NCI-H446 treated with DMSO at 0.1 percent for 48 hours (cell line): ENCODE results near the gene SPATA33.

Source experiments
- DNase-seq: peaks from one replicate; lab custom pipeline; 2025; lab: John Stamatoyannopoulos, UW

The SPATA33 gene

DNA sequence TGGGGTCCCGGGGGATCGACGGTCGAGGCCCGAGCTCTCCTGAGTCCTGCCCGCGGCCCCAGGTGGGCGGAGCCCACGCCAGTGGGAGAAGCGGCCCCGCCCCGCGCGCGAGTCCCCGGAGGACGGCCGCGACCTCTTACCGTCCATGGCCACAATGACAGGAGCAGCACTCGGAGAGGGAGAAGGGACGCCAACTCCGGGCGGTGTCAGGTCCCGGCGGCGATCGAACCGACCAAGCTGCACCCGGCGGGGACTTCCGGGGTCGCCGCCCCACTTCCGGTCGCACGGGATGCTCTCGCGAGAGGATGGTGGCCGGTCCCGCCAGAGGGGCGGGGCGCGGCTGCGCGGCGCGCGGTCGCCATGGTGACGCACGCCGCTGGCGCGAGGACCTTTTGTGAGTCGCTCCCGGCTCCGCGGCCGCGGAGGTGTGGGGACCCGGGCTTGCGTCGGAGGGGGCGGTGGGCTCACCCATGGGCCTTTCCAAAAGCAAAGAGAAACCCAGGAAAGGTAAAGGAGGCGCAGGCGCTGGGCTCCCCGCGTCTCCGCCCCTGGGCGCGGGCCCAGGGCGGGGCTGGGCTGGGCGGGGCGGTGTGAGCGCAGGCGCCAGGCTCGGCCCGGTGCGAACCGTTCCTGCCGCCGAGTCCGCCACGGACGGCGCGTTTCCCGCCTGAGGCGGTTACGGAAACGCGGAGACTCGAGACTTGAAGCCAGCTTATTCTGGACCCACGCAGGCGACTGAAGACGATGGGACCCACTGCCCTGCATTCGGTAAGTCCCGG, at the start of gene SPATA33, which contains the start of gene CHMP1A:
TSS of gene SPATA33 (plus strand) at position 395 of the 779 bp plus-strand sequence. CDS start at position 471, 76 bp downstream.
TSS of gene CHMP1A (minus strand) at position 267 of the 779 bp plus-strand sequence. CDS start at position 147, 120 bp downstream.
- peak; percentile 39 for DNase-seq

- no peak for DNase-seq
Observed at GRCh38 chr16:89607937-89608740, 49.5 kb upstream of the SPATA33 start.

- DNase-seq: no peak
Observed at GRCh38 chr16:89610108-89610453, 47.6 kb upstream of the SPATA33 start.

DNA sequence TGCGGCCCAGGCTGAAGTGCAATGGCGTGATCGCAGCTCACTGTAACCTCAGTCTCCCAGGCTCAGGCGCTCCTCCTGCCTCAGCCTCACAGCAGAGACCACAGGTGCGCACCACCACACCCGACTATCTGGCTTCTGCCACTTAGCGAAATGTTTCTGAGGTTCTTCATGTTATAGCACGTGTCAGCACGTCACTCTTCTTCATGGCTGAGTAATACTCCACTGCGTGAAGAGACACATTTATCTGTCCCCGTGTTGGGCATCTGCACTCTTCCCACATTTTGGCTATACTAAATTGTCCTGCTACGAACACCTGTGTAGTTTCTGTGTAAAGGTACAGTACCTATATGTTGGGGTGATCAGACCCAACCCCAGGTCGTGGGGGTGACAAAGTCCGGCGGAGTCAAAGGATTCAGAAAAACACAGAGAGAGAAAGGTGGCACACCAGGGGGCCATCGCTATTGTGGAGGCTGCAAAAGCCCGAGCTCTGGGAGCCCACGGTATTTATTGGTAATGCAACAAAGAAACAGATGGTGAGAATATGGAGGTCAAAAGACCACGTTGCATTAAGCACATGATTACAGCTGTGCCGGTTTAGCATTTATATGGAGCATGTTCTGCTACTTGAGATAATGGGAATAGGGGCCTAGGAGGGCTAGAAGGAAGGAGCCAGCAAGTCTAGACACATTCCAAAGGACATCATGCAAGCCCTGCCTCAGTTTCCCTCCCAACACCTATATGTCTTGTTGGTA, 45.0 kb upstream of the SPATA33 start:
- DNase-seq: no peak

DNA sequence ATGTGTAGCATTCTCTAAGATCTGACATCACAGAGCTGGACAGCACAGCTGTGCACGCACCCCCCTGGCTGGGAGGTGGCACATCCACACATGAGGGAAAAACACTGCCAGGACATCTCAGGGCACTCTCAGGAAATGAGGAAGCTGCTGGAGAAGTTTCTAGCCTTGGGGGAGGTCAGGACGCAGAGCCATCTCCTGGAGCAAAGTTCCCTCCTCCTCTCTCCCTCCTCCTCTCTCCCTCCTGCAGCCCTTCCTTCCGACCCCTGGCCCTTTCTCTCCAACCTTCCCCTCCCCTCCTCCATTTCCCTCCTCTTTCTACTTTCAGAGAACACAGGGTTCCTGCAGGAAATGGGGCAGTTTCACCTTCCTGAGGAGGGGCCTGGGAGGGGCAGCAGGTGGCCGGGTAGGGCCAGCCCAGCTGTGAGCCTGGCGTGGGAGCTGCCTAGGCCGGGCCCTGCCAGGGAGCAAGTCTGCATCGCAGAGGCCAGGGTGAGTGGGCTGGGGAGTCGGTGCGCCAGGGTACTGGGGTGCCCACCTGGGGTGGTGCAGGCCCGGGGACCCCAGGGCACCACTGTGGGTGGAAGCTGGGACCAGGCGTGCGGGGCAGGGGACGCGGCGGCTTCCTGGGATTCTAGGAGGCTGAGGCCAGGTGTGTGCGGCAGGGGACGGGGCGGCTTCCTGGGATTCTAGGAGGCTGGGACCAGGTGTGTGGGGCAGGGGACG, 44.2 kb upstream of the SPATA33 start, which contains the start of gene DPEP1:
TSS of gene DPEP1 (plus strand) at position 412 of the 723 bp plus-strand sequence. CDS start 16,769 bp downstream, outside the sequence.
- DNase-seq: no peak

GRCh38 chr16:89613954-89614459, 43.6 kb upstream of the SPATA33 start:
- no peak for DNase-seq

DNA sequence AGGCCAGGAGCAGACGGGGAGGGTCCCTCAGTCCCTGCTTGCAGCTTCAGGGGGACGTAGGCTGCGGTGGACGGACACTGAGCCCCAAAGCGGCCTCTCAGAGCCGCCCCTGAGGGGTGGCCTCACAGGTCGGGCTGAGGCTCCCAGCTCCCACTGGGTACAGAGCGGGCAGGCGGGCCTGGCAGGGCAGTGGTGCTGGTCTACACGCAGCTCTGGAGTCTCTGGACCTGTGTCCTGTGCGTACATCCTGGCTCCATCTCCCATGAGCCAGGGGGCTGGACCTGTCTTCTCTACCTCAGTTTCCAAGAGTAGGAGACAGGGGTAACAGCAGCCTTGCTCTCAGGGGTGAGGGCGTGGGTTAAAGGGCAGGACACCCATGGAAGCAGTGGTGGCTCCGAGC, 42.5 kb upstream of the SPATA33 start:
- no peak for DNase-seq

DNA sequence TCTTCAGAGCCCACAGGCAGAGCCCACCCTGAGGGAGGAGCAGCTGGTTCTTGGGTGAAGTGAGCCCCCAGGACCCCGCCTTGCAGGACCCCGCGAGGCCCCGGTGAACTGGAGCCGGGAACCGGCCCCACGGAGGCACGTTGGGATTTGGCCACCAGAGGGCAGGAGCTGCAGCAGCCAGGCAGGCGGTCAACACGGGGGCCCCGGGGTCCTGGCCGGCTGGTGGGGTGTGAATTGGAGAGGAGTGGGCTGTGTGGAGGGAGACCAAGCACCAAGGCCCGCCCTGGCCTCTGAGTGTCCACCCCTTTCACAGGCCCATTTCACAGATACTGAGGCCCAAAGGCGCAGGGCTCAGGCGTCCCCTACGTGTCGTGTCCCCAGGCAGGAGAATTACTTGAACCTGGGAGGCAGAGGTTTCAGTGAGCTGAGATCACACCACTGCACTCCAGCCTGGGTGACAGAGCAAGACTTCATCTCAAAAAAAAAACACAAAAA, 42.0 kb upstream of the SPATA33 start:
- DNase-seq: no peak

DNA sequence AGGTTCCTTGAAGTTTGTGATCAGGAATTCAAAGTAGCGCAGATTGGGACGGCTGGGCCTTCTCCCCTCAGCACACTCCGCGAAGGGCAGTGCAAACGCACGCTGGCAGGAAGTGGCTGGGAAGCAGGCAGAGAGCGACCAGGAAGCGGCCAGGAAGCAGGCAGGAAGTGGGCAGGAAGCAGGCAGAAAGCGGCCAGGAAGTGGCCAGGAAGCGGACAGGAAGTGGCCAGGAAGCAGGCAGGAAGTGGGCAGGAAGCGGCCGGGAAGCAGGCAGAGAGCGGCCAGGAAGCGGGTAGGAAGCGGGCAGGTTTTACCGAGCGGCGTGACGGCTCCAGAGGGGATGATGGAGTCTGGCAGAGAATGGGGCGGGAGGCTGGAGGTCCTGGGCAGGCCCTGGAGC, 41.0 kb upstream of the SPATA33 start:
- no peak for DNase-seq

DNA sequence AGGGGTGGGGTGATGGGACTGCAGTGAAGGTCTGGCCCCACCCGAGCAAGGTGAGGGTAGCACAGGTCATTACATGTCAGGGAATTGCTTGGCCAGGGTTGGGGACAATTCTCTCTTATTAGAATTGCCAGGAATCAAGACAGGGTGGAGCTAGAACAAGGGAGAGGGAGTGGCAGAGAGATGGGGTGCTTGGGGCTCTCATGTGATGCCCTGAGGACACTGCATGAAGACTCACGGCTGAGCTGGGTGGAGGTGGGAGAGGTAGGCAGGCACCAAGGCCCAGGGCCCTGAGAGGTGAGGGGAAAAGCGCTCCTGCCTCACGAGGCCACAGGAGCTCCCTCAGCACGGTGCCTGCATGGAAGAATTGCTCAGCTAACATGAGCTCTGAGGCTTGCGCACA, 40.6 kb upstream of the SPATA33 start:
- no peak for DNase-seq

GRCh38 chr16:89618109-89618998, 39.3 kb upstream of the SPATA33 start:
- DNase-seq: no peak

DNA sequence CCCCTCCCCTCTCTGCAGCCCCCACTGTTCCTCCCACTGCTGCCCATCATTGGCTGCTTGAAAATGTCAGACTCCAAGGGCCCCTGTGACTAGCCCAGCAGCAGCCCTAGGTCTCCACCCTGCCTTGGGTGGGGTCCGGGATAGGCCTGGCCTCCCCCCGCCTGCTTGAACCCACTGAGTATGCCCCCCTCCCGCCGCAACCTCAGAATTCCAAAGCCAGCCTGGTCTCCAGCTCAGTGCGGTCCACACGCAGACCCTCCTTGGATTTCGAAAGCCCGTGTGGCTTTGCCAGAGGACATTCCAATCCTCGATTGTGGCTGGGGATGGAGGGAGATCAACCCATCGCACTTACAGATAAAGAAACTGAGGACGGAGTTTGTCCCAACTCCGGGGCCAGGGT, 37.8 kb upstream of the SPATA33 start:
- DNase-seq: no peak

DNA sequence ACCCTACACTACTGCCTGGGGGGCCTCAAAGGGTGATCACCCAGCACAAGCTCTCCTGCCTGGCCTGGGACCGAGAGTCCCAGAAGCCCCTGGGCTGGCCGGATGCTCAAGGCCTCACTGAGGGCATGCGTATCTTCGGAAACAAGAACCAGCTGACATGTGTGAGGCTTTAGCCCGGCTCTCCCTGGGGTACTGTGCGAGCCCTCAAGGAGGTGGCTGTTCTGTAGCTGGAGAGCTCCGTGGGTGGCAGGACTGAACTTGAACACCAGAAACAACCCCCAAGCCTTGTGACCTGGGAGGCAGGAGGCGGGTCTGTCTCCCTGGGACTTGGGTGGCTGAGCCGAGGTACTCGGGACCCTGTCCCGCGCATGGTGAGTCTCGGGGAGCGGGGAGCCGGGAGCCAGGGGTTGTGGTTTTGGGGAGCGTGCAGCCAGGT, 37.2 kb upstream of the SPATA33 start:
- no peak for DNase-seq

DNA sequence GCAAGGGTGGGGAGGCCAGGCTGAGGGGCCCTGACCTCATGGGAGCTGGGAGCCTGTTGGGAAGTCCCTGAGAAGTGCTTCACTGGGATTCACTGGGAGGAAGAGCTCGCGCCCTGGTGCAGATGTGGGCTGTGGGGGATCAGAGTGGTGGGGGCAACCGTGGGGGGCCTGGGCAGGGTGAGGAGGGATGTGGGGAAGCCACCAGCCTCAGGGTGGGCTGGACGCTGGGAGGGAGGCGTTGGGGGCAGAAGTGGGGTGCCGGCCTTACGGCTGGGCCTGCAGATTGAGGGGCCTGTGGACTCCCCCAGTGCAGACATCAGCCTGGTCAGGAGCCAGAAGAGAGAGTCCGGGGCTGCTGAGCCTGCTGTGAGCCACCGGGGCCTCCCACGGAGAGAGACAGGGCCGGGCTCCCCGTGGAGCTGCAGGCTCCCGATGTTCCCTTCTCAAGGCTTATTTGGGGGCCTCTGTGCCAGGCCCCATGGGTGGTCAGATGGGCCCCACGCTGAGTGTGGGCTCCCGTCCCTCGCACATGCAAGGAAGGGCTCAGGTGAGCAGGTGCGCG, 36.4 kb upstream of the SPATA33 start:
- no peak for DNase-seq

DNA sequence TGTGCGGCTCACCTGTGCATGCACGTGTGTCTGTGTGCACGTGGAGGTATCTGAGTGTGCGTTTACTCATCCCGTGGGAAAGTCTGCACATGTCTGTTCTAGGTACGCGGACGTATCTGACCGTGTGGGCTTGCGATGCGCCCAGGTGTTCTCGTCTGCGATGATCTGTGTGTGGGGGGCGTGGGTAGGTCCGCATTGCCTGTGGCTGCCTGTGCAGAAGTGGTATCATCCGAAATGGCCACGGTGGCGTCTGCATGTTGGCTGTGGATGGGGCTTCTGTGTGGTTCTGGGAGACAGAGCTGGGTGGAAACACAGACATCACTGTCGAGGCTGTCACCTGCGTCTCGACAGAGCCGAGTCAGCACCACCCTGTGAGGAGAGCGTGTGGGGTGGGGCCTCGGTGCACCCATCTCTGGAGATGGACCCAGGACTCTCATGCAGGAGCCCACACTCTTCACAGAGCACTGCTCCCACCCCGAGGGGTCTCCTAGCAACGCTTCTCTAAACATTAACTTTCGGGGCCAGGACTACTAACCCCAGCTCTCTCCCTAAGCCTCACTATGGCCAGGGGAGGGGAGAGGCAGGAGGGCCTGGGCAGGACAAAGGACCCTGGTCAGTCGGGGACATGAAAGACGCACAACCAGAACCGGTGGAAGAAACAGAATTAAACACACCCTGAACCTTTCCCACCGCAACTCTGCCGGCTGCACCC, 35.8 kb upstream of the SPATA33 start:
- DNase-seq: no peak

GRCh38 chr16:89623511-89624261, 34.0 kb upstream of the SPATA33 start:
- no peak for DNase-seq

- DNase-seq: no peak
Observed at GRCh38 chr16:89624777-89625761, 32.6 kb upstream of the SPATA33 start.
